ENCODE measurements around the gene CIP2A. TPM values are rescaled to one million over a fixed set of nuclear protein-coding genes. Genes with fewer than 3 reads are reported as not detected.
"Not testable (repeated sequence)": the region's sequence is repeated elsewhere in the genome, so short reads cannot be mapped to it uniquely, and the experiment has no call there.

Gene CIP2A
- 2.7 TPM for polyA plus RNA-seq

DNA sequence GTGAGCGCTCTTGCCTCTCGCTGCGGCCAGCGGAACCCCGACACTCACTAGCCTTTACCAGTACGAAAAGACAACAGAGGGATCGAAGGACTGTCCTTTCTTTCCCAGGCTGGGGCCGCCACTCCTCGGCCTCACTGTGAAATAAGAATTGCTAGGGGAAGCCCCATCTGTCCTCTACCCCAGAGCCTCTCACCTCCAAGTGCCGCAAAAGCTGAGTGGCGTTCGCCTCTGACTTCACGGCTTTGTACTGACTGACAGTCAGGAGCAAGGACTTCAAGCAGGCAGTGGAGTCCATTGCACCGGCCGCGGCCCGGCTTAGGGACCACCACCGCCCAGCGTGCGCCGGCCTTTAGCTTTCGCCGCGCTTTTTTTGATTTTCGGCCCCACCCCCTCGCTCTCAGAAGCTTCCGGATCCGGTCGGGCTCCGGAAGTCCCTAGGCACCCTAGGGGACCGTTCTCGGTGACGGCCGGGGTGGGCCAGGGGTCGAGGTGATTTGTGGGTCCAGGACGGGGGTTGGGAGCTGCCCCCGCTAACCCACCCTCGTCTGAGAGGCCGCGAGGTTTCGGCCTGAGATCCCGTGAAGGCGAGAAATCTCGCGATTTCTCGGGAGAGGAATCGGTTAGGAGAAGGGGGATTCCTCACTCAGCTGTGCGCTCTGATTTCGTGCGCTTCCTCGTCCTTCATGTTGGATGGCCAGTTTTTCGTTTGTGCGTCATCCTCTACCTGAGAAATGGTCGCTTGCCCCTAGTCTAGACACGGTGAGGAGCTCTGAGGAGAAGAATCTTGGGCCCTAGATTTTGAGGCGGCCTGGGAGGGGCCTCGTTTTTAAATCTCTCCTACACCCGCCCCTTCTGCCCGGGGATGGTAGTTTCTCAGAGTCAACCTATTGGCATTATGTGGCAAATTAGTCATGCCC lies at the start of gene CIP2A, which contains the start of gene DZIP3:
CIP2A (minus strand) TSS at position 358 of the 917 bp plus-strand sequence; CDS start at position 295, 63 bp downstream.
DZIP3 (plus strand) TSS at position 642 of the 917 bp plus-strand sequence. CDS start 15,685 bp downstream, outside the sequence.
- H3K27me3 Mint-ChIP-seq: no peaks in the 10 kb centered on the region
- peak within 1 kb of the TSS; percentile 94 to 100 (median 97) for H3K4me3 Mint-ChIP-seq
- no peaks in the 10 kb centered on the region for H3K9me3 Mint-ChIP-seq
- H3K4me1 Mint-ChIP-seq: peaks cover 16 to 24% (median 23%) of the 10 kb centered on the region in 3 donors
- H3K36me3 Mint-ChIP-seq: peaks cover 2% of the 10 kb centered on the region
- H3K27ac Mint-ChIP-seq: peak within 1 kb of the TSS; percentile 87 to 100 (median 99)

DNA sequence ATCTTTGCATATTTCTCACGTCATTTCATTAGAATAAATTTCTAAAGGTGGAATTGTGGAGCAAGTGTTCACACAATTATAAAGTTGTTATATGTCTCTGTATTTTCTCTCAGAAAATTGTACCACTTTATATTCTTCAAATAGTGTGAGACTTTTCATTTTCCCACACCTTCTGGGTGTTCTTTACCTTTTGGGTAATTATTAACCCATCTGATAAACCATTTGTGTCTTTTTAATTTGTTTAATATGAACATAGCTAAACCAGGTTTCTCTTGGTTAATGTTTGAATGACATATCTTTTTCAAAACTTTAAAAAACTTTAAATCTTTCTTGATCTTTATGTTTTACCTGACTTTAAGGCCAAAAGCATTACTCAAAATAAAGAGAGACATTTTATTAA lies 40.7 kb upstream of the CIP2A start:
- Mint-ChIP-seq H3K4me3 (no peak overlapping the region), H3K4me1 (peaks cover 2 to 3% (median 3%) of the 10 kb centered on the region in 3 donors), H3K27ac (no peak overlapping the region), H3K36me3 (peaks cover 10% of the 10 kb centered on the region), H3K9me3 (no peaks in the 10 kb centered on the region), H3K27me3 (no peaks in the 10 kb centered on the region)

DNA sequence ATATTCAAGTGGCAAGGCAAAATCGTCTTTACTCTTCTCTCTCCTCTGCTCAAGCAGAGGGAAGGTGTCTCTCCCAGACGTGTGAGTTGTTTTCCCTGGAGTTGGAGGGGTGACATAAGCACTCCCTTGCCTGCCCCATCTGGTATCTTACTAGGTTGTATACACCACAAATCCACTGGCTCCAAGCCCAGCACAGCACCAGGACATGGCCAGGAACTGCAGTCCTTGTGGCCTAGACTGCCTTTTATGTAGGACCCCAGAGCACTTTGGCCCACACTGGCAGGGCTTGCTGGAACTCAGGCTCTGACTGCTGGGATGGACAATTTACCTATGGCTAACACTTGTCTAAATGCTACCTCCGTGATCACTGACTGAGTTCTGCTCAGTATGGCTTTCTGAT lies 34.3 kb upstream of the CIP2A start:
- Mint-ChIP-seq H3K27me3 (no peaks in the 10 kb centered on the region), H3K9me3 (peaks cover 2 to 4% (median 3%) of the 10 kb centered on the region in 3 donors), H3K4me3 (no peak overlapping the region), H3K36me3 (peaks cover 3% of the 10 kb centered on the region), H3K27ac (peak overlapping the region in 1 of 3 donors; percentile 29), H3K4me1 (no peaks in the 10 kb centered on the region)

DNA sequence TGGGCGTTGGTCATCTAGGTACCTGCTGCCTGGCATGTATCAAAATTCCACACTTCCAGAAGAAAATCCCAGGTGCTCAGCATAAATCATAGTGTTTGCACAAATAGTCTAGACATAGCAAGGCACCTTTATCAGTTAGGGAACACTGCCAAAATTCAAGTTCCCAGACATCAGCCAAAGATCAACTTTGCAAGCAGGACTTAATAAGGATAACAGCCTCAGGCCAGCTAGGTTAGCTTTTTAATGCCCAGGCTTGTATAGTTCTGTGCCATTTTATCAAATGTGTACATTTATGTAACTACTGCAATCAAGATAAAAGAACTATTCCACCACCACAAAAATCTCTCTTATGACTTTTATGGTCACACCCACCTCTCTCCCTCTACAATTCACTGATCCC lies 31.0 kb upstream of the CIP2A start:
- Mint-ChIP-seq H3K4me1 (no peaks in the 10 kb centered on the region), H3K27ac (no peak overlapping the region), H3K36me3 (peaks cover 3% of the 10 kb centered on the region)

DNA sequence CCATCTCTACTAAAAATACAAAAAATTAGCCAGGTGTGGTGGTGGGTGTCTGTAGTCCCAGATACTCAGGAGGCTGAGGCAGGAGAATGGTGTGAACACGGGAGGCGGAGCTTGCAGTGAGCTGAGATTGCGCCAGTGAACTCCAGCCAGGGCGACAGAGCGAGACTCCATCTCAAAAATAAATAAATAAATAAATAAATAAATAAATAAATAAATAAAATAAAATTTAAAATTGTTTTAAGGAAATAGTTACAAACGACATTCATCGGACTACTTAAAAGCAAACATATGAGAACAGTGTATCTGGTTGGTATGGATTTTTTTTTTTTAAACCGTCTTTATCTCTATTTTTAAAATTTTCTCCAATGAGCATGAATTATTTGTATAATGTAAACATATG lies 26.9 kb upstream of the CIP2A start:
- not testable (repeated sequence) for H3K9me3 Mint-ChIP-seq, H3K36me3 Mint-ChIP-seq, H3K27ac Mint-ChIP-seq, H3K4me1 Mint-ChIP-seq, H3K4me3 Mint-ChIP-seq, H3K27me3 Mint-ChIP-seq

More for the DNA sequence above, 31.0 kb upstream of the CIP2A start:
- H3K27me3 Mint-ChIP-seq: no peaks in the 10 kb centered on the region
- H3K4me3 Mint-ChIP-seq: no peak overlapping the region
- peaks cover 2 to 4% (median 3%) of the 10 kb centered on the region in 3 donors for H3K9me3 Mint-ChIP-seq

DNA sequence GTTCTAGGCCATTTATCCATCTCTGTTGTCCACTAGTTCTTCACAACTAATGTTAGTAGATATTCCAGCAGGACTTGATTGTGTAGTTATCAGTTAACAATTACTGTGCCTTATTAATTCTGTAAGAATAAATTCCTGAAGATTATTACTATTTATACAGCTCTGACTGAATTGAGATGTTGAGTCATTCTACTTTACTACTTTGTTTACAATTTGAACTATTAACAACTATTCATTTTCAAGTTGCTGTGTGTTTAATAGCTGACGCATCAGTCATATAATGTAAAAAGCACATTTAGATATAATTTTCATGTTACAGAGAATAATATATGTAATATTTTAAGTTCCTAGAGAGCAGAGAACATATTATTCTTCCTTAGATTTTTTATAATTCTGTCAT lies 21.4 kb upstream of the CIP2A start:
- peaks cover 11% of the 10 kb centered on the region for H3K36me3 Mint-ChIP-seq
- H3K27me3 Mint-ChIP-seq: no peaks in the 10 kb centered on the region

DNA sequence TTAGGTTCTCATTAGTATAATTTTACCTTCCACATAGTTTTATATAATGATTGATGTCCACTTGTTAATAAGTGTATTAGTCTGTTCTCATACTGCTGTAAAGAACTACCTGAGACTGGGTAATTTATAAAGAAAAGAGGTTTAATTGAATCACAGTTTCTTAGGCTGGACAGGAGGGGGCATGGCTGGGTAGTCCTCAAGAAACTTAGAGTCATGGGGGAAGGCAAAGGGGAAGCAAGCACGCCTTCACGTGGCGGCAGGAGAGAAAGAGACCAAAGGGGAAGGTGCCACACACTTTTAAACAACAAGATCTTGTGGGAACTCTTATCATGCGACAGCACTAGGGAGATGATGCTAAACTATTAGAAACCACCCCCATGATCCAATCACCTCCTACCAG lies 19.5 kb upstream of the CIP2A start:
- no peak overlapping the region for H3K4me3 Mint-ChIP-seq
- no peaks in the 10 kb centered on the region for H3K27me3 Mint-ChIP-seq
- H3K9me3 Mint-ChIP-seq: no peaks in the 10 kb centered on the region
- no peak overlapping the region for H3K27ac Mint-ChIP-seq
- peaks cover 3 to 8% (median 7%) of the 10 kb centered on the region in 3 donors for H3K4me1 Mint-ChIP-seq
- peaks cover 9% of the 10 kb centered on the region for H3K36me3 Mint-ChIP-seq

More for the DNA sequence above, 21.4 kb upstream of the CIP2A start:
- Mint-ChIP-seq H3K27ac (no peak overlapping the region), H3K4me1 (peaks cover 0 to 5% (median 0%) of the 10 kb centered on the region in 3 donors), H3K4me3 (no peak overlapping the region), H3K9me3 (no peaks in the 10 kb centered on the region)

DNA sequence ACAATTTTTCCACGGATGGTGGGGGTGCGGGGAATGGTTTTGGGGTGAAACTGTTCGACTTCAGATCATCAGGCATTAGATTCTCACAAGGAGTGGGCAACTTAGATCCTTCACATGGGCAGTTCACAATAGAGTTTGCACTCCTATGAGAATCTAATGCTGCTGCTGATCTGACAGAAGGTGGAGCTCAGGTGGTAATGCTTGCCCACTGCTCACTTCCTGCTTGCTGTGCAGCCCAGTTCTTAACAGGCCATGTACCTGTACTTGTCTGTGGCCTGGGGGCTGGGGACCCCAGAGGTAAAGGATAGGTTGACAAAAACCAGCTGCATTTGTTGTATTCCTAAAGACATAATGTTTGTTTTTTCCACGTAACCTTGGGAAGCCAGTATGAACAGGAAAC lies 16.3 kb upstream of the CIP2A start:
- Mint-ChIP-seq H3K4me1 (peaks cover 20 to 31% (median 26%) of the 10 kb centered on the region in 3 donors), H3K27me3 (no peaks in the 10 kb centered on the region), H3K36me3 (peaks cover 9% of the 10 kb centered on the region), H3K9me3 (no peaks in the 10 kb centered on the region), H3K27ac (no peak overlapping the region), H3K4me3 (no peak overlapping the region)

DNA sequence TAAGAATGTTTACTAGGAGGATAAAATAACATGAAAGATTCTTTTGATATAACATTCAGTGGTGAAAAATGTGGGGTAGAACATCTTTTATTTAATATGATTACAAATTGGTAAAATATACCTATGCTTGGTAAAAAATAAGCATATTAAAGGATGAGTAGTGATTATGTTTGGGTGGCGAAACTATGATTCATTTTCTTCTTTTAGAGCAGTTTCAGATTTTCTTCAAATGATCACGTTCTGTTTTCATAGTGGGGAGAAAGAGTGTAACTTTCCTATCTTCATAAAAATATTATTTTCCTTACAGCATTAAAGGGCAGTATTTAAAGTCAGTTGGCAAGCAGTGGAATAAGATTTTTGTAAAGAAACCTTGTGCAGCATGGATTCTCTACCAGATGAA lies 15.8 kb upstream of the CIP2A start:
- Mint-ChIP-seq H3K27me3 (no peaks in the 10 kb centered on the region), H3K27ac (no peak overlapping the region), H3K36me3 (peaks cover 9% of the 10 kb centered on the region), H3K9me3 (no peaks in the 10 kb centered on the region), H3K4me1 (peaks cover 20 to 31% (median 26%) of the 10 kb centered on the region in 3 donors), H3K4me3 (no peak overlapping the region)

DNA sequence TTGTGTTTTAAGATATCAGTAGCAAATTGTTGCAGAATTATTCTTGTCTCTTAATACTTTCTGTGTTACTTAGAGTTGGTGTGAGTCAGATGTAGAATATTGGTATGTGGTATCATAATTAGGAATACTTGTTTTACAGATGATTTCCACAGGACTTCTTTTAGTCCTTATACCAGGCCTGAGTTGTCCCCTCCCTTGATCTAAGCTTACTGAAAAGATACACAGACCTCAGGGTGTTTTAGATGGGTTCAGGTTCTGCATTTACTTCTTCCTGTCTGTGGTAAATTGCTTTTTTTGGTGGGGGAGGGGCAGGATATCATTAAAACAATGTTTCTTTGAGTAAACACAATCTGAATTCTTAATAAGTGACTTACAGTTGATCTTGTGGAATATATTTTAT lies 14.5 kb upstream of the CIP2A start:
- Mint-ChIP-seq H3K27me3 (no peaks in the 10 kb centered on the region), H3K27ac (peak overlapping the region in 2 of 3 donors; percentile 50 to 59), H3K36me3 (peaks cover 7% of the 10 kb centered on the region), H3K9me3 (no peaks in the 10 kb centered on the region), H3K4me3 (peak overlapping the region in 2 of 4 donors; percentile 34 to 82), H3K4me1 (peaks cover 20 to 31% (median 26%) of the 10 kb centered on the region in 3 donors)

DNA sequence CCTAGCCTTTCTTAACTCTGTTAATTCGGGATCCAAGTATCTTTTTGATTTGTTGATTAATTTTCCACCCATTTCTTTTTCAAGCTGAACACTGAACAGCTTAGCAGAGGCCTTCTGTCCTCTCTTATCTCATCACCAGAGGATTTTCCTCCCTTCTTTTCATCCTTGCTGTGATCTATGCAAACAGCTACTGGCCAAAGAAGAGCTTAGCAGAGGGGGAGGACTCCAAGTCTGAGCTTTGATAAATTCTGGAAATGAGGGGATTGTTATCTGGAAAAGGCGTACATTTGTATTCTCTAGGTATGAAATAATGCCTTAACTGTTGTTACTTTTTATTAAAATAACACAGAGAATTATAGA lies 13.7 kb upstream of the CIP2A start:
- H3K27ac Mint-ChIP-seq: peak overlapping the region; percentile 13 to 87 (median 85)
- H3K4me3 Mint-ChIP-seq: peak overlapping the region; percentile 13 to 84 (median 38)
- H3K9me3 Mint-ChIP-seq: no peaks in the 10 kb centered on the region
- H3K4me1 Mint-ChIP-seq: peaks cover 20 to 37% (median 26%) of the 10 kb centered on the region in 3 donors
- H3K36me3 Mint-ChIP-seq: peaks cover 6% of the 10 kb centered on the region
- no peaks in the 10 kb centered on the region for H3K27me3 Mint-ChIP-seq

DNA sequence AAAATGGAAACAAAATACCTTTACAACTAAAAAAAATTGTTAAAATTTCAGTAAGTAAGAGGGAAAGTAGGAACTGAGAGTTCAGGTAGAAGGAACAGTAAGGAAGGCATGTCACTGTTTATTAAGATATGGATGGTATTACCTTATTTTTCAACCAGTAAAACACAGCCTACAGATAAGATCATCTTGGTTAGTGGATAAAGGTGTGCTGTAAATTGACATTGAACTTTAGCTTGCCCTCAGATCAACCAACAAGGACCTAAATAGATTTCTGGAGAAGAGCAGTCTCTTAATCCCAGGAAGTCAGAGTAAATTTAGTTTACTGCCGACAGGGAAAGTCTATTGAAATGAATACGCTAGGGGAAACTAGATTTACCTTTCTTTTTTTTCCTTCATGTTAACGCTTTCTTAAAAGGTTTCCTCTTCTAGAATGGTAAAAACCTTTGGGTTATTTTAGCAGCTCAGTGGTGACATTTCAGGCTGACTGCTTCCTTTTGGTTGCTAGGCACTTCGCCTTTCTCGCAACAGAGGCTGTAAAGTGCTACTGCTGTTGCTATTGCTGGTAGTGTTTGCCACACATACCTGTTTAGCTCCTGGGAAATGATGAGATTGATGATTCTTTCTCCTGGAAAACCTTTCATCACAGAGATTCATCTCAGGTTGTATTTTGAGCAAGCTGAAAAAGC lies 13.2 kb upstream of the CIP2A start:
- peak overlapping the region; percentile 13 to 87 (median 85) for H3K27ac Mint-ChIP-seq
- H3K36me3 Mint-ChIP-seq: peaks cover 6% of the 10 kb centered on the region
- no peaks in the 10 kb centered on the region for H3K27me3 Mint-ChIP-seq
- peak overlapping the region; percentile 13 to 84 (median 38) for H3K4me3 Mint-ChIP-seq
- H3K4me1 Mint-ChIP-seq: peaks cover 20 to 37% (median 26%) of the 10 kb centered on the region in 3 donors
- H3K9me3 Mint-ChIP-seq: no peaks in the 10 kb centered on the region

DNA sequence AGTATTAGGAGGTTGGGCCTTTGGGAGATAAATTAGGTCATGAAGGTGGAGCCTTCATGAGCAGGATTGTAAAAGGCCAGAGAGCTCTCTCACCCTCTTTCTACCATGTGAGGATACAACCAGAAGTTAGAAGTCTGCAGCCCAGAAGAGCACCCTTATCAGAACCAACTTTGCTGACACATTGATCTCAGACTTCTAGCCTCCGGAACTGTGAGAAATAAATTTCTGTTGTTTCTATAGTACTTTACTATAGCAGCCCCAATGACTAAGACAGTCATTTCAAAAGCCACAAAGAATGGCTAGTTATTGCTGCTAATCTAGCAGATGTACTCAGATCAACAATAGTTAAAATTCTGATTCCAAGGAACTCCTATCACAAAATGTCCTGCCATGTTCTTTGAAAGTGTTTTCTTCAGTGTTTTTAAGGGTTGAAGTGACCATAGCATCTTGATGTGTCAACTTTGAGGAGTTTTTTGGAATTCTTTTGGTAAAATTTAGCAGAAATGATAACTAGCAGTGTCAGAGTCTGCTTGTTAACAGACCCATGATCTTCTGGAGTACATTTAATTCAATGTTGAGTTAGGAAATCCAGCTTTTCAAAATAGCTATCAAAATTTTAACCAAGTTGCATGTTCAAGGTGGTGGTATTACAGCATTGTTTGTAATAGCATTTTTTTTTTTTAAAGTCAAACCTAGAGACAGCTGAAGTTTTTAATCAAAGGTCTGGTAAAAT lies 10.6 kb upstream of the CIP2A start:
- Mint-ChIP-seq H3K4me3 (no peak overlapping the region), H3K4me1 (peaks cover 20 to 57% (median 30%) of the 10 kb centered on the region in 3 donors), H3K27me3 (no peaks in the 10 kb centered on the region), H3K27ac (no peak overlapping the region), H3K36me3 (peaks cover 4% of the 10 kb centered on the region), H3K9me3 (no peaks in the 10 kb centered on the region)

DNA sequence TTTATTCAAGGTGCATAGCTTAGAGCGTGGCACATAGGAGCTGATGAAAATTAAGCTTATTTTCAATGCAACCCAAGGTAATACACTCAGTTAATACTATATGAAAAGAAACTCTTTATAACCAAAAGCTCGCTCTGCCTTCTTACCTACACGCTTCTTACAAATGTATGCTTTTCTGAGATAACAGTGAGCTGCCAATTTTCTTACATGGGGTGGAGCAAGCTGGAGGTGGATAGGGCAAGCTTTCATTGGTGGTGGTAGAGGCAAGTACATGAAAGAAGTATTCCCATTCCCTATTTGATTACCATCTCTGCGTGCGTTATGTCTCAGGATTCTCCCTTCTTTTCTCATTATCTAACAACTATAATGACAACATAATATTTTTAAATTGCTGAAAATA lies 9.1 kb upstream of the CIP2A start:
- peaks cover 14 to 50% (median 19%) of the 10 kb centered on the region in 3 donors for H3K4me1 Mint-ChIP-seq
- H3K27me3 Mint-ChIP-seq: no peaks in the 10 kb centered on the region
- no peak overlapping the region for H3K4me3 Mint-ChIP-seq
- H3K36me3 Mint-ChIP-seq: peaks cover 4% of the 10 kb centered on the region
- no peaks in the 10 kb centered on the region for H3K9me3 Mint-ChIP-seq
- H3K27ac Mint-ChIP-seq: no peak overlapping the region

DNA sequence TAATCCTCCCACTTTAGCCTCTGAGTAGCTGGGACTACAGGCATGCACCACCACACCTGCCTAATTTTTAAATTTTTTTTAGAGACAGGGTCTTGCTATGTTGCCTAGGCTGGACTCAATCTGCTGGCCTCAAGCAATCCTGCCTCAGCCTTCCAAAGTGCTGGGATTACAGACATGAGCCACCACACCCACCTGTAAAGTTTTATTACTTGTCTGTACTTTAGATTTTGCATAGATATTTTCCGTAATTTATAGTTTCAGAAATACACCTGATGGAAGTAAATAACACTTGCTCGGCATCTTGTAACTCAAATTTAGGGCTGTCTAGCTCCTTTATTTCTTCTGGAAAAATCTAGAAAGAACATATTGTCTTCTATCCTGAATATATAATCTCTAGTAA lies 6.1 kb upstream of the CIP2A start:
- H3K36me3 Mint-ChIP-seq: no peaks in the 10 kb centered on the region
- no peak overlapping the region for H3K27ac Mint-ChIP-seq
- H3K27me3 Mint-ChIP-seq: no peaks in the 10 kb centered on the region
- H3K4me1 Mint-ChIP-seq: peaks cover 12 to 34% (median 14%) of the 10 kb centered on the region in 3 donors
- H3K9me3 Mint-ChIP-seq: no peaks in the 10 kb centered on the region
- H3K4me3 Mint-ChIP-seq: no peak overlapping the region
